ENCODE measurements around the gene LGR4.

DNA sequence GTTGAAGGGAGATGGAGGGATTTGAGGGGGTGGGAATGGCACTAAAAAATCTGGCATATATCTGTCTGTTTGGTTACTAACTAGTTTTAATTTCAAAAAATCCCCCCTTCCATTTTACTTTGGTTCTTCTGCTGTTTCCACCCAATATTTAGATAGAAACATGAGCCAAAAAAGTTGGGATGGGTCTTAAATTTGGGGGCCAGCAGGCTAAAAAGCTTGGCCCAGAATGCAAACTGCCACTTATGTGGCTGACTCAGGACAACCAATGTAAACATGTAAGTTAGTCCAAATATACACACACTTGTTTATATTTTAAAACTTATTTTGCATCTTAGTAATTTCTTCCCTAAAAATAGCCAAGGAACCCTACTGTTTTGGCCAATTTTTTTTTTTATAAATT is 35.7 kb downstream of the LGR4 start:
- TF ChIP-seq, protein P1, sequence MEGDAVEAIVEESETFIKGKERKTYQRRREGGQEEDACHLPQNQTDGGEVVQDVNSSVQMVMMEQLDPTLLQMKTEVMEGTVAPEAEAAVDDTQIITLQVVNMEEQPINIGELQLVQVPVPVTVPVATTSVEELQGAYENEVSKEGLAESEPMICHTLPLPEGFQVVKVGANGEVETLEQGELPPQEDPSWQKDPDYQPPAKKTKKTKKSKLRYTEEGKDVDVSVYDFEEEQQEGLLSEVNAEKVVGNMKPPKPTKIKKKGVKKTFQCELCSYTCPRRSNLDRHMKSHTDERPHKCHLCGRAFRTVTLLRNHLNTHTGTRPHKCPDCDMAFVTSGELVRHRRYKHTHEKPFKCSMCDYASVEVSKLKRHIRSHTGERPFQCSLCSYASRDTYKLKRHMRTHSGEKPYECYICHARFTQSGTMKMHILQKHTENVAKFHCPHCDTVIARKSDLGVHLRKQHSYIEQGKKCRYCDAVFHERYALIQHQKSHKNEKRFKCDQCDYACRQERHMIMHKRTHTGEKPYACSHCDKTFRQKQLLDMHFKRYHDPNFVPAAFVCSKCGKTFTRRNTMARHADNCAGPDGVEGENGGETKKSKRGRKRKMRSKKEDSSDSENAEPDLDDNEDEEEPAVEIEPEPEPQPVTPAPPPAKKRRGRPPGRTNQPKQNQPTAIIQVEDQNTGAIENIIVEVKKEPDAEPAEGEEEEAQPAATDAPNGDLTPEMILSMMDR (IDR thresholded peaks at IDR 0.05): no peak
- TF ChIP-seq POLR2A (IDR thresholded peaks at IDR 0.05): no peak

Measured in uterus (tissue), 2 donors.